IPS-NIHi7 (cell line): ENCODE data around the gene BTBD2.

Source experiments
- DNase-seq: peaks from one replicate; pipeline ENCODE4 v3.0.0; 2012; ENCODE audit warnings: mixed read lengths; ENCODE audit errors: extremely low spot score

Gene BTBD2

GRCh38 chr19:2015608-2015950 is at the start of gene BTBD2:
Gene BTBD2 (minus strand): TSS chr19:2015714. CDS start chr19:2015703, 11 bp downstream.
- no peak for DNase-seq

- no peak for DNase-seq
Measured at GRCh38 chr19:2064788-2065524, 49.4 kb upstream of the BTBD2 start.

GRCh38 chr19:2064395-2064787 is 48.9 kb upstream of the BTBD2 start:
- DNase-seq, result no peak

- DNase-seq, result no peak
Measured at GRCh38 chr19:2063824-2064223, 48.3 kb upstream of the BTBD2 start.

- no peak for DNase-seq
Measured at GRCh38 chr19:2062770-2063169, 47.3 kb upstream of the BTBD2 start.

GRCh38 chr19:2062389-2062729 is 46.8 kb upstream of the BTBD2 start:
- DNase-seq, result no peak

GRCh38 chr19:2061495-2062388 is 46.2 kb upstream of the BTBD2 start:
- peak; percentile 99 for DNase-seq

- DNase-seq, result peak; percentile 49
Measured at GRCh38 chr19:2060884-2061494, 45.5 kb upstream of the BTBD2 start.

GRCh38 chr19:2059422-2060201 is 44.1 kb upstream of the BTBD2 start:
- no peak for DNase-seq

GRCh38 chr19:2058570-2059421 is 43.3 kb upstream of the BTBD2 start:
- DNase-seq, result no peak

GRCh38 chr19:2057484-2058469 is 42.3 kb upstream of the BTBD2 start:
- DNase-seq, result no peak

- DNase-seq, result no peak
Measured at GRCh38 chr19:2056837-2057192, 41.3 kb upstream of the BTBD2 start.

- DNase-seq, result no peak
Measured at GRCh38 chr19:2055931-2056836, 40.7 kb upstream of the BTBD2 start.

GRCh38 chr19:2054763-2055162 is 39.2 kb upstream of the BTBD2 start:
- no peak for DNase-seq

- DNase-seq, result no peak
Measured at GRCh38 chr19:2053601-2054389, 38.3 kb upstream of the BTBD2 start.

GRCh38 chr19:2051773-2052704 is 36.5 kb upstream of the BTBD2 start:
- DNase-seq, result no peak
